H9 (cell line): ENCODE results near the gene NCF2. TPM values are rescaled to one million over a fixed set of nuclear protein-coding genes. Genes with fewer than 3 reads are reported as not detected.

Experiments
- DNase-seq: peaks from one replicate; pipeline ENCODE4 v3.0.0-alpha.2; 2017
- H2AFZ ChIP-seq: one replicate; pipeline ENCODE4 v1.6.1; 2013; ENCODE audit warnings: mild to moderate bottlenecking, low read length, control low read depth, moderate library complexity
- H2AK5ac ChIP-seq: 2 replicates; pipeline ENCODE4 v1.6.1; 2013; ENCODE audit warnings: low read length, control low read depth, mixed read lengths; ENCODE audit not compliant: insufficient read length
- H2BK120ac ChIP-seq: one replicate; pipeline ENCODE4 v1.6.1; 2013; ENCODE audit warnings: low read depth, mild to moderate bottlenecking, low read length, control low read depth, inconsistent platforms; ENCODE audit not compliant: poor library complexity, severe bottlenecking
- H2BK12ac ChIP-seq: 2 replicates; pipeline ENCODE4 v1.6.1; 2013; ENCODE audit warnings: low read length, control low read depth, mixed read lengths, low read depth; ENCODE audit not compliant: insufficient read length
- H2BK15ac ChIP-seq: 2 replicates; pipeline ENCODE4 v1.6.1; 2013; ENCODE audit warnings: low read depth, low read length, control low read depth
- H2BK20ac ChIP-seq: one replicate; pipeline ENCODE4 v1.6.1; 2013; ENCODE audit warnings: low read depth, mild to moderate bottlenecking, low read length, control low read depth, inconsistent platforms; ENCODE audit not compliant: poor library complexity, severe bottlenecking
- H2BK5ac ChIP-seq: 2 replicates; pipeline ENCODE4 v1.6.1; 2013; ENCODE audit warnings: low read length, control low read depth, mixed read lengths; ENCODE audit not compliant: insufficient read length
- H3K14ac ChIP-seq: 2 replicates; pipeline ENCODE4 v1.6.1; 2013; ENCODE audit warnings: low read length, control low read depth; ENCODE audit not compliant: insufficient read depth
- H3K18ac ChIP-seq: 2 replicates; pipeline ENCODE4 v1.6.1; 2013; ENCODE audit warnings: low read depth, mild to moderate bottlenecking, mixed read lengths, low read length, control low read depth; ENCODE audit not compliant: insufficient read length
- H3K23ac ChIP-seq: 2 replicates; pipeline ENCODE4 v1.6.1; 2013; ENCODE audit warnings: low read length, control low read depth, mixed read lengths, low read depth; ENCODE audit not compliant: insufficient read length
- H3K23me2 ChIP-seq: 2 replicates; pipeline ENCODE4 v1.6.1; 2013; ENCODE audit warnings: low read depth, mild to moderate bottlenecking, mixed read lengths, low read length, control low read depth; ENCODE audit not compliant: insufficient read length, poor library complexity, severe bottlenecking
- H3K27ac ChIP-seq: 2 replicates; pipeline ENCODE4 v1.5.1; 2013; ENCODE audit warnings: low read length, control low read depth, mixed read lengths, low read depth; ENCODE audit not compliant: insufficient read length
- H3K27me3 ChIP-seq: 2 replicates; pipeline ENCODE4 v1.6.1; 2013; ENCODE audit warnings: low read length, control low read depth, inconsistent platforms; ENCODE audit not compliant: insufficient read depth
- H3K4ac ChIP-seq: 2 replicates; pipeline ENCODE4 v1.6.1; 2013; ENCODE audit warnings: low read depth, mild to moderate bottlenecking, control low read depth, inconsistent platforms, low read length, moderate library complexity
- H3K4me1 ChIP-seq: 2 replicates; pipeline ENCODE4 v1.6.1; 2013; ENCODE audit warnings: low read length, control low read depth, inconsistent platforms; ENCODE audit not compliant: insufficient read depth
- H3K4me2 ChIP-seq: 2 replicates; pipeline ENCODE4 v1.6.1; 2013; ENCODE audit warnings: low read length, control low read depth, mixed read lengths; ENCODE audit not compliant: insufficient read length, insufficient read depth
- H3K56ac ChIP-seq: 2 replicates; pipeline ENCODE4 v1.6.1; 2013; ENCODE audit warnings: low read depth, mild to moderate bottlenecking, mixed read lengths, low read length, control low read depth; ENCODE audit not compliant: insufficient read length
- H3K79me1 ChIP-seq: 2 replicates; pipeline ENCODE4 v1.6.1; 2013; ENCODE audit warnings: low read depth, mild to moderate bottlenecking, moderate library complexity, low read length, control low read depth, inconsistent platforms; ENCODE audit not compliant: insufficient read depth, poor library complexity, severe bottlenecking
- H3K79me2 ChIP-seq: 2 replicates; pipeline ENCODE4 v1.6.1; 2013; ENCODE audit warnings: low read length, control low read depth, inconsistent platforms; ENCODE audit not compliant: insufficient read depth
- H3K9ac ChIP-seq: 2 replicates; pipeline ENCODE4 v1.6.1; 2013; ENCODE audit warnings: low read length, control low read depth, mixed read lengths; ENCODE audit not compliant: insufficient read length; ENCODE audit errors: extremely low read depth
- H3K9me3 ChIP-seq: one replicate; pipeline ENCODE4 v1.6.1; 2013; ENCODE audit warnings: low read depth, low read length, inconsistent platforms; ENCODE audit not compliant: control insufficient read depth
- H3T11ph ChIP-seq: one replicate; pipeline ENCODE4 v1.6.1; 2013; ENCODE audit warnings: mild to moderate bottlenecking, low read length, control low read depth, inconsistent platforms
- H4K20me1 ChIP-seq: one replicate; pipeline ENCODE4 v1.6.1; 2013; ENCODE audit not compliant: control insufficient read depth, insufficient read length, insufficient read depth
- H4K5ac ChIP-seq: 2 replicates; pipeline ENCODE4 v1.6.1; 2013; ENCODE audit warnings: low read depth, mild to moderate bottlenecking, mixed read lengths, low read length, control low read depth; ENCODE audit not compliant: insufficient read length
- H4K8ac ChIP-seq: replicated peaks from 2 replicates; pipeline ENCODE4 v1.6.1; 2013; ENCODE audit warnings: low read length, control low read depth, mixed read lengths, low read depth; ENCODE audit not compliant: insufficient read length
- H4K91ac ChIP-seq: 2 replicates; pipeline ENCODE4 v1.6.1; 2013; ENCODE audit warnings: low read depth, mild to moderate bottlenecking, moderate library complexity, mixed read lengths, low read length, control low read depth; ENCODE audit not compliant: insufficient read length
- H3K27ac Mint-ChIP-seq, 3 experiments: 2 replicates in 2 of 3; 3 replicates in 1 of 3; pipeline ENCODE4 v1.8.0; 2020 to 2021; ENCODE audit warnings: mixed read lengths in 3 of 3, mild to moderate bottlenecking in 1 of 3, moderate library complexity in 1 of 3
- H3K27me3 Mint-ChIP-seq: 2 replicates; pipeline ENCODE4 v1.8.0; 2021; ENCODE audit warnings: low read depth, mild to moderate bottlenecking, moderate library complexity, mixed read lengths
- H3K36me3 Mint-ChIP-seq, 3 experiments: 2 replicates in 2 of 3; 3 replicates in 1 of 3; pipeline ENCODE4 v1.8.0; 2020 to 2021; ENCODE audit warnings: low read depth in 3 of 3, mixed read lengths in 3 of 3; ENCODE audit not compliant: insufficient read depth in 1 of 3
- H3K4me1 Mint-ChIP-seq, 2 experiments: 2 replicates each; pipeline ENCODE4 v1.8.0; 2020; ENCODE audit warnings: mixed read lengths in 2 of 2
- H3K4me3 Mint-ChIP-seq, 2 experiments: 2 replicates in 1 of 2; 3 replicates in 1 of 2; pipeline ENCODE4 v1.8.0; 2020 to 2021; ENCODE audit warnings: mild to moderate bottlenecking in 2 of 2, mixed read lengths in 2 of 2, moderate library complexity in 1 of 2
- H3K9me3 Mint-ChIP-seq, 2 experiments: 2 replicates in 1 of 2; 3 replicates in 1 of 2; pipeline ENCODE4 v1.8.0; 2020; ENCODE audit warnings: mild to moderate bottlenecking in 2 of 2, mixed read lengths in 2 of 2, moderate library complexity in 1 of 2
- CTCF ChIP-seq: fragments of 200-600 bp; sonication (generic); conservative IDR thresholded peaks from 3 replicates; pipeline ENCODE4 v1.8.0; 2021; ENCODE audit warnings: antibody characterized with exemption, mild to moderate bottlenecking
- WGBS: extraction: QIAGEN DNeasy Blood & Tissue Kit; methylation state at CpG from one replicate; pipeline ENCODE4 v1.1.7; 2013; ENCODE audit warnings: missing lambda C conversion rate, low lambda C conversion rate, mixed read lengths; ENCODE audit not compliant: insufficient read length; ENCODE audit errors: extremely low coverage; 5-methylcytosine and 5-hydroxymethylcytosine counted together
- total RNA-seq: library from RNA; stranded (reverse); gene quantifications from 2 replicates; pipeline ENCODE4 v1.2.1, GENCODE V29; 2021

The NCF2 gene
- total RNA-seq, 1 experiment from 2014 or later, result not detected

GRCh38 chr1:183553764-183554163 lies 36.5 kb downstream of the NCF2 start:
- H3K27ac Mint-ChIP-seq, result peak overlapping the region in 1 of 3 experiments; percentile 77; a peak in 2 of 7 replicates
- no peaks in the 10 kb centered on the region for H3K27me3 Mint-ChIP-seq

More at GRCh38 chr1:183553764-183554163, 36.5 kb downstream of the NCF2 start:
- Histone ChIP-seq H3K56ac (no peak overlapping the region), H4K5ac (no peak overlapping the region), H3K79me1 (no peaks in the 10 kb centered on the region), H3K79me2 (no peaks in the 10 kb centered on the region), H4K8ac (no peak overlapping the region), H3K23me2 (no peaks in the 10 kb centered on the region), H2BK5ac (no peak overlapping the region), H3K27me3 (no peaks in the 10 kb centered on the region), H2BK12ac (no peak overlapping the region), H3K14ac (no peak overlapping the region), H3K9ac (no peak overlapping the region), H2BK120ac (no peak overlapping the region), H4K91ac (no peak overlapping the region), H2AFZ (no peak overlapping the region), H3K18ac (no peak overlapping the region), H3K4ac (no peak overlapping the region), H2BK15ac (no peak overlapping the region), H3T11ph (no peak overlapping the region), H4K20me1 (no peaks in the 10 kb centered on the region), H3K9me3 (no peaks in the 10 kb centered on the region), H3K27ac (no peak overlapping the region), H3K4me1 (no peaks in the 10 kb centered on the region), H3K4me2 (no peak overlapping the region), H2AK5ac (no peak overlapping the region), H3K23ac (no peak overlapping the region), H2BK20ac (no peak overlapping the region)
- no CpG with 5 or more reads among the region's 3 CpGs for WGBS
- no peaks in the 10 kb centered on the region for H3K9me3 Mint-ChIP-seq
- DNase-seq, result no peak
- TF ChIP-seq CTCF, result no peak
- H3K4me1 Mint-ChIP-seq, result peaks cover 8 to 12% of the 10 kb centered on the region in 2 experiments; a peak in 3 of 4 replicates
- H3K4me3 Mint-ChIP-seq, result no peak overlapping the region
- H3K36me3 Mint-ChIP-seq, result peaks cover 20 to 73% (median 48%) of the 10 kb centered on the region in 3 experiments; a peak in 6 of 7 replicates
